OCI-LY7 (cell line): ENCODE data around the gene SERPINE2. TPM values are rescaled to one million over a fixed set of nuclear protein-coding genes. Genes with fewer than 3 reads are reported as not detected.

Experiments
- BruUV-seq: library from RNA; stranded (reverse); fragments of 400-500 nt; replicated peaks from 2 replicates; lab custom pipeline; 2021; lab: Mats Ljungman, UMichigan
- CTCF ChIA-PET: fragments of 300-600 bp; sonication (Branson Sonifier 250); formaldehyde crosslinking; loops from one replicate; lab custom pipeline; 2022; ENCODE audit warnings: antibody characterized with exemption; ENCODE audit not compliant: unreplicated experiment; lab: Charles Lee
- POLR2A ChIA-PET: fragments of 300-600 bp; sonication (Branson Sonifier 250); formaldehyde crosslinking; loops from one replicate; lab custom pipeline; 2022; ENCODE audit warnings: antibody characterized with exemption; lab: Charles Lee
- DNase-seq: peaks from one replicate; pipeline ENCODE4 v3.0.0-alpha.2; 2015; ENCODE audit warnings: low spot score
- H2AFZ ChIP-seq: fragments of 200-600 bp; sonication (generic), shearing (Covaris generic); 2 replicates; pipeline ENCODE4 v1.6.1; 2014; ENCODE audit warnings: mild to moderate bottlenecking, antibody characterized with exemption, low read length, moderate library complexity
- H3K27ac ChIP-seq: fragments of 200-600 bp; sonication (generic); 2 replicates; pipeline ENCODE4 v1.5.1; 2014; ENCODE audit warnings: mixed run types, low read depth, mild to moderate bottlenecking, moderate library complexity, low read length, inconsistent platforms; ENCODE audit not compliant: poor library complexity, severe bottlenecking
- H3K36me3 ChIP-seq: fragments of 200-600 bp; sonication (generic); 2 replicates; pipeline ENCODE4 v1.6.1; 2014; ENCODE audit warnings: mild to moderate bottlenecking, antibody characterized with exemption, low read length, moderate library complexity, mixed read lengths; ENCODE audit not compliant: insufficient read depth
- H3K4me1 ChIP-seq: fragments of 200-600 bp; sonication (generic); 2 replicates; pipeline ENCODE4 v1.5.1; 2014; ENCODE audit warnings: mild to moderate bottlenecking, low read length; ENCODE audit not compliant: insufficient read depth, poor library complexity, severe bottlenecking
- H3K4me2 ChIP-seq: fragments of 200-600 bp; sonication (generic); 2 replicates; pipeline ENCODE4 v1.6.1; 2014; ENCODE audit warnings: mild to moderate bottlenecking, low read length
- H3K4me3 ChIP-seq: fragments of 200-600 bp; sonication (generic); 2 replicates; pipeline ENCODE4 v1.5.1; 2014; ENCODE audit warnings: mild to moderate bottlenecking, low read depth, low read length; ENCODE audit not compliant: poor library complexity, severe bottlenecking
- H3K79me2 ChIP-seq: fragments of 200-600 bp; sonication (generic); 2 replicates; pipeline ENCODE4 v1.6.1; 2016; ENCODE audit warnings: low read depth, mild to moderate bottlenecking, low read length, moderate library complexity, mixed read lengths; ENCODE audit not compliant: insufficient read depth
- H3K9me2 ChIP-seq: fragments of 200-600 bp; sonication (generic); 2 replicates; pipeline ENCODE4 v1.6.1; 2016; ENCODE audit warnings: mild to moderate bottlenecking, low read length, mixed read lengths; ENCODE audit not compliant: insufficient read depth
- H3K9me3 ChIP-seq: fragments of 200-600 bp; sonication (generic); 2 replicates; pipeline ENCODE4 v1.6.1; 2014; ENCODE audit warnings: mild to moderate bottlenecking, mixed run types, low read length, mixed read lengths
- H4K20me1 ChIP-seq: fragments of 200-600 bp; sonication (generic); 2 replicates; pipeline ENCODE4 v1.6.1; 2014; ENCODE audit warnings: mild to moderate bottlenecking, antibody characterized with exemption, low read length, moderate library complexity, mixed read lengths; ENCODE audit not compliant: insufficient read depth
- EZH2phosphoT487 ChIP-seq: fragments of 200-600 bp; sonication (generic); IDR thresholded peaks from 2 replicates; pipeline ENCODE4 v1.6.1; 2018; ENCODE audit warnings: low read depth, borderline replicate concordance, mild to moderate bottlenecking, mixed run types, antibody characterized with exemption, low read length, moderate library complexity, mixed read lengths
- intact Hi-C: fragments of 100-400 bp; cut with micrococcal nuclease; formaldehyde crosslinking; loops from one replicate; pipeline ENCODE4 v1.10.0; 2022; ENCODE audit not compliant: unreplicated experiment
- total RNA-seq, 2 experiments: library from RNA; depleted of rRNA in 1 of 2; stranded (reverse); fragments of >200 nt in 1 of 2; shearing (Covaris generic) in 1 of 2; gene quantifications; 2 replicates each; pipeline ENCODE4 v1.2.3, GENCODE V29; 2014 to 2022
- TF ChIP-seq, protein P1 (sequence below): fragments of 200-600 bp; sonication (generic); conservative IDR thresholded peaks from 2 replicates; pipeline ENCODE4 v1.5.1; 2014; ENCODE audit warnings: mild to moderate bottlenecking, antibody characterized with exemption, low read length, moderate library complexity, mixed read lengths

Gene SERPINE2
- total RNA-seq, 2 experiments from 2014 or later: not detected

DNA sequence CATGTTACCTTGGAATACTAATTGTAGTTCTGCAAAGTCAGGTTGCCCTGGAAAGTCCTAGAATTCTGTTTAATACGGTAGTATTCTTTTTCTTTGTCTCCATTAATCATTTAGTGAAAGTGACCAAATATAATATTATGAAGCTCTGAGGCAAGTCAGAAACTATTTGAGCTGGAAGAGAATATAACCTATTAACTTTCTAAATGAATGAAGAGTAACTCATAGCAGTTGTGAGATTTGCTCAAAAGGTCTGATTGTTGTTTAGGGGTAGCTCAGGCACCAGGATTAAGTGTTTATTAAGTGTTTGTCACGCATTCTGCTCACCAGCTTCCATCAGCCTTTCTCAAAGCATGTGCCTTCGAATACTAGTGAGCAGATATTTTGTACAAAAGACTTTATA lies 46.7 kb upstream of the SERPINE2 start:
- no peak for DNase-seq
- H3K36me3 ChIP-seq: no peaks in the 10 kb centered on the region
- POLR2A ChIA-PET: interaction anchor here (1.0 kb wide), 1 partner anchor 10 kb away, joined by 3 read pairs; no protein-coding TSS in a partner anchor
- H3K4me3 ChIP-seq: no peak overlapping the region
- H3K27ac ChIP-seq: no peak overlapping the region
- H3K9me2 ChIP-seq: no peaks in the 10 kb centered on the region
- no TSS peak for BruUV-seq
- H3K4me1 ChIP-seq: no peaks in the 10 kb centered on the region
- no peak overlapping the region for H3K4me2 ChIP-seq
- TF ChIP-seq, protein P1, sequence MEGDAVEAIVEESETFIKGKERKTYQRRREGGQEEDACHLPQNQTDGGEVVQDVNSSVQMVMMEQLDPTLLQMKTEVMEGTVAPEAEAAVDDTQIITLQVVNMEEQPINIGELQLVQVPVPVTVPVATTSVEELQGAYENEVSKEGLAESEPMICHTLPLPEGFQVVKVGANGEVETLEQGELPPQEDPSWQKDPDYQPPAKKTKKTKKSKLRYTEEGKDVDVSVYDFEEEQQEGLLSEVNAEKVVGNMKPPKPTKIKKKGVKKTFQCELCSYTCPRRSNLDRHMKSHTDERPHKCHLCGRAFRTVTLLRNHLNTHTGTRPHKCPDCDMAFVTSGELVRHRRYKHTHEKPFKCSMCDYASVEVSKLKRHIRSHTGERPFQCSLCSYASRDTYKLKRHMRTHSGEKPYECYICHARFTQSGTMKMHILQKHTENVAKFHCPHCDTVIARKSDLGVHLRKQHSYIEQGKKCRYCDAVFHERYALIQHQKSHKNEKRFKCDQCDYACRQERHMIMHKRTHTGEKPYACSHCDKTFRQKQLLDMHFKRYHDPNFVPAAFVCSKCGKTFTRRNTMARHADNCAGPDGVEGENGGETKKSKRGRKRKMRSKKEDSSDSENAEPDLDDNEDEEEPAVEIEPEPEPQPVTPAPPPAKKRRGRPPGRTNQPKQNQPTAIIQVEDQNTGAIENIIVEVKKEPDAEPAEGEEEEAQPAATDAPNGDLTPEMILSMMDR: no peak
- TF ChIP-seq EZH2phosphoT487: no peak
- intact Hi-C loops: no loop called here
- no peak overlapping the region for H2AFZ ChIP-seq
- no peaks in the 10 kb centered on the region for H3K9me3 ChIP-seq
- H3K79me2 ChIP-seq: no peaks in the 10 kb centered on the region
- no peaks in the 10 kb centered on the region for H4K20me1 ChIP-seq
- CTCF ChIA-PET: no interaction called here

DNA sequence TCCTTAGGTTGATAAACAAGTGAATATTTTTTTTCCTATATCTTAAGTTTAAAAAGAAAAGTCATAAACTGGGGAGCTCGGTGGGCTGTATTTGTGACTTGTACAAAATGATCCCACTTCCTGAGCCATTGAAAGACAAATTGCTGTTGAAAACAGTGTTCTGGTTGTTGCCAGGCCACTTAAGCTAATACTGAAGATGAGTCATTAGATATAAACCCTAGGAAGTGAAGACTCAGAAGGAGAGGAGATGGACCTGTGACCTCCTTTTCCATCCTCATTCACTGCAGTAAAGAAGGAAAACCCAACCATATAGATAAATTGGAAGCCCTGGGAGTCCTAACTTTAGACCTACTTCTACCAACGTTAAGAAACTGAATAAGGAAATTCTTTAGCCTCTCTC lies 46.2 kb upstream of the SERPINE2 start:
- Histone ChIP-seq H3K9me2 (no peaks in the 10 kb centered on the region), H3K4me2 (no peak overlapping the region), H3K36me3 (no peaks in the 10 kb centered on the region), H3K9me3 (no peaks in the 10 kb centered on the region), H3K4me1 (no peaks in the 10 kb centered on the region), H3K79me2 (no peaks in the 10 kb centered on the region), H4K20me1 (no peaks in the 10 kb centered on the region), H3K4me3 (no peak overlapping the region), H3K27ac (no peak overlapping the region), H2AFZ (no peak overlapping the region)
- DNase-seq: no peak
- intact Hi-C loops: no loop called here
- CTCF ChIA-PET: no interaction called here
- no TSS peak for BruUV-seq
- POLR2A ChIA-PET: interaction anchor here (0.7 kb wide), 1 partner anchor 34 kb away, joined by 3 read pairs; no protein-coding TSS in a partner anchor
- TF ChIP-seq, protein P1: no peak
- no peak for TF ChIP-seq EZH2phosphoT487

DNA sequence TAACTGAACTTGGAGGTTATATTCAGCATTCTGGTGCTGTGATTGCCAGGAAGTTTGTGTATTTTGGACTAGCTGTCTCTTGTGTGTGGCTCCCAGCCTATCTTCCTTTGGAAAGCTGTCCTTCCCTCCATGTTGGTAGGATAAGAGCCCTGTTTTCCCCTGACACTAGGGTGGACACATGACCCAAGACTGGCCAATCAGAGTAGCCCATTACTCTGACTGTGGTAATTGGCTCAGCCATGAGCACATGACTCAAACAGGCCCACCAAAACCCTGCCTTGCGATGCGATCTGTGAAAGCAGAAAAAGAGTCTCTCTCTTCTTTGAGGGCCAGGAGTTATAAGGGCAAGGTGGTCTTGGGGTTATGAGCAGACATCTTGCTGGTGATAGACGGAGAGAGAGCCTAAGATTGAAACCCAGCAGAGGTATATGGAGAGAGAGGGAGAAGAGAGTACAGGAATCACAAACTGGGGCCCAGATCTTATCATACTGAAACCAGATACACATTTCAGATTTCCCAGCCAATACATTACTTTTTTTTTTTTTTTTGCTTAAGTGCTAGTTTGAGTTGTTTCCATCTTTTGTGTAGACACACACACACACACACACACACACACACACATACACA lies 45.3 kb upstream of the SERPINE2 start:
- TF ChIP-seq, protein P1: no peak
- TF ChIP-seq EZH2phosphoT487: no peak
- no peak overlapping the region for H2AFZ ChIP-seq
- no peak for DNase-seq
- POLR2A ChIA-PET: interaction anchor here (0.6 kb wide), 1 partner anchor 11 kb away, joined by 3 read pairs; no protein-coding TSS in a partner anchor
- CTCF ChIA-PET: no interaction called here
- H3K4me3 ChIP-seq: no peak overlapping the region
- H3K27ac ChIP-seq: no peak overlapping the region
- no peaks in the 10 kb centered on the region for H3K4me1 ChIP-seq
- H3K36me3 ChIP-seq: no peaks in the 10 kb centered on the region
- no peaks in the 10 kb centered on the region for H3K79me2 ChIP-seq
- no TSS peak for BruUV-seq
- H3K4me2 ChIP-seq: no peak overlapping the region
- no peaks in the 10 kb centered on the region for H3K9me3 ChIP-seq
- intact Hi-C loops: no loop called here
- H4K20me1 ChIP-seq: no peaks in the 10 kb centered on the region
- H3K9me2 ChIP-seq: no peaks in the 10 kb centered on the region
